Measurements from ENCODE around the gene ENPP6.
"Not testable (repeated sequence)": the region's sequence is repeated elsewhere in the genome, so short reads cannot be mapped to it uniquely, and the experiment has no call there.

The ENPP6 gene

DNA sequence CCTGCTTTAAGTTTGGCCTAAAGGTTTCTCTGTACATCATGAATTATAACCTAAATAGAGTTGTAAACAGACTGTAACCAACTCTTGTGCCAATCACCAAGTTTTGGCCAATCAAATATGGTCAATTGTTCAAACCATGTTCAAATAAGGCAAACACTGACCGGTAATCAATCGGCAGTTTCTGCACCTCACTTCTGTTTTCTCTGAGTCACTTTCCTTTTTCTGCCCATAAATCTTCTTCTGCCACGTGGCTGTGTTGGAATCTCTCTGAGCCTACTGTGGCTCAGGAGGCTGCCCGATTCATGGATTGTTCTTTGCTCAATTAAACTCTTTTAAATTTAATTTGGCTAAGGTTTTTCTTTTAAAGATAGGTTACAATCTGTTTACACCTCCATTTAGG is 16.5 kb upstream of the ENPP6 start:
- no peak for DNase-seq

GRCh38 chr4:184232975-184233374 is 15.3 kb upstream of the ENPP6 start:
- DNase-seq = no peak

DNA sequence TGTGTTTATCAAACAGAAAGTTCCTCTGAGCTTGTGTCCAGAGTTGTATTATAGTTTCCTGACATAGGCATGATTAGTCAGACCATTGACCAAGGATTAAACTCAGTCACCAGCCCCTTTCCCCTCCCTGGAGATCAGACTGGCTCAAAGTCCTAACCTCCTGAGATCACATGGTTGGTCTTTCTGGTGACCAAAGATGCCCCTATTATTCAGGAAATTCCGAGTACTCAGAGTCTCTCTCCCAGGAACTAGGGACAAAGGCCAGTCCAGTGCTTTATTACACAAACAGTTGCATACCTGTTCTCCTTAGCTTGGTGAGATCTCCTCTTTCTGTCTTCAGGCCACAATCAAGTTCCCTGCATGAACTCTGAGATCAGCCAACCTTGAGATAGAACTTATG is 14.5 kb upstream of the ENPP6 start:
- DNase-seq = no peak

DNA sequence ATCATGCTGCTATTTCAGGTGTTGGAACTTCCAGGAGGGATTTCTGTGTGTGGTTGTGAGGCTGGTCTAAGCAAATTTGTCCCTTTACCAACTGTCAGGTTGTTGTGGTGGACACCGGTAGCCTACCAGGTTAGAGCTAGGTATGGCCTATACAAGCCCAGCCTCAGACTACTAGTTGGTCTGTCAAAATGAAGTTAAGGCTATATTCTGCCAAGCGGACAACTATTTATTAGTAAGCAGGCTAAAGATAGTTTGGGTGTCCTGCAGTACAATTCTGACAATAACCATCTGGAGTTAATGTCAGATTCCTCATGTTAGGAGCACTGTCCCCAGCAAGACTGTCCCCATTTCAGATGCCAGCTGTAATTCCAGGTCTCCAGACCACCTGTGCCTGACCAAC is 13.9 kb upstream of the ENPP6 start:
- DNase-seq = no peak

DNA sequence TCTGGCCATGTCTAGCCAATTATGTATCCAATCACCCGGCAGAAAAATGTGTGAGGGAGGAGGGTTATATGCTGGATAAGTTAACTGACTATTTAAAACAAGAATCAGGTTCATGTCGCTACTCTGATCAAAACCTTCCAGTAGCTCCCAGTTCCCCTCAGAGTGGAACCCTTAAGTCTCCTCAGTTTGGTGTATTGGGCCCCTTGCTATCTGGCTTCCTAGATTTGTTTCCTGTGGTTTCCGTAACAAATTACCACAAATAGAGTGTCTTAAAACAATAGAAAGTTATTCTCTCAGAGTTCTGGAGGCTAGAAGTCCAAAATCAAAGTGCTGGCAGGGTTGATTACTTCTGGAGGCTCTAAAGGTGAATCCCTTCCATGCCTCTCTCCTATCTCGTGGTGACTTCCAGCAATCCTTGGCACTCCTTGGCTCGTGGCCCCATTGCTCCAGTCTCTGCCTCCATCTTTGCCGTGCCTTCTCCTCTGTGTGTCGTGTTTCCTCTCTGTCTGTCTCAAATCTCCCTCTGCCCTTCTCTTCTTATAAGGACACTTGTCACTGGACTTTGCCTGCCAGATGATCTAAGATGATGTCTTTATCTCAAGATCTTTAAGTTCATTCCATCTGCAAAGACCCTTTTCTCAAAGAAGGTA is 10.5 kb upstream of the ENPP6 start:
- DNase-seq = no peak

- DNase-seq = no peak
Observed at GRCh38 chr4:184216515-184216914, 1.2 kb downstream of the ENPP6 start.

DNA sequence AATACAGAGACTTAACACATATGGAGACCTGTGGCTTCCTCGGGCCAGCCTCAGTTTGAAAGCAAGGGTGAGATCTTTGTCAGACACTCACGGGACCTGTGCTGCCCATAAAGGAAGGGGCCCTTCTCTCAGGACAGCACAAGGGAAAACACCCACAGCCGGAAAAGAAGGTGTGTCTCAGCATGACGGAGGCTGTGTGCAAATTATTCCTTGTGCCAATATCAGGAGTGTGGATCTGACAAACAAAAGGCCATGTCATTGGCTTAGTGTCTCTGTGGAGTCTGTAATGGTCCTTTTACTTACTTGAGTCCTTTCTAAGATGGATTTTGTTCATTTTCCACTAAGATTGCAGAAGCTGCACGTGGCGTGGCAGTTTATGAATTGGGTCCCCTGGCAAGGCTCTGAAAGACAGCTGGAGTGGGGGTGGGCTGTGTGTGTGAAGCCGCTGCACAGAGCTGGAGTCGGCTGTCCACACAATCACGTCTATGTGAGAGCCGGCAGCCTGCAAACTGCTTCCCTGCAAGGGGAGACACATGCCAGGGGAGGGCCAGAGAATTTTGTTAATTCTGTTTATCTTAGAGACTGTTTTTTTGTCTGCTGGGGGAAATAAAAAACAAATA is 1.9 kb downstream of the ENPP6 start:
- no peak for DNase-seq

DNA sequence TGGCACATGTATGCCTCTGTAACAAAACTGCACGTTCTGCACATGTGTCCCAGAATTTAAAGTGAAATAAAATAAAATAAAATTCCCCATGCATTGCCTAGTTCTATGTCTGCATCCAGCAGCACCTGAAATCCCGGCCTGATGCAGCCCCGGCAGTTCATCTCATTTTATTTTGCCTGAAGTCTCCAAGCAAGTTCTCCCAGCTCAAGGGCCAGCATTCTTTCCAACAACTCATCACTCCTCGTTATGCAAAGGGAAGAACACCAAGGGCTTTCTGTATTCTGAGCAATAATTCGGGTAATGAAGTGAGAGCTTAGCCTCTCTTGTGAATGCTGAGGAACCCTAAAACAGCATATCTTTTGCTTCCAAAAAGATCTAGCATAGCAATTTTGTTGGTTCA is 2.7 kb downstream of the ENPP6 start:
- no peak for DNase-seq

- DNase-seq = not testable (repeated sequence)
Observed at GRCh38 chr4:184207734-184208607, 9.7 kb downstream of the ENPP6 start.

DNA sequence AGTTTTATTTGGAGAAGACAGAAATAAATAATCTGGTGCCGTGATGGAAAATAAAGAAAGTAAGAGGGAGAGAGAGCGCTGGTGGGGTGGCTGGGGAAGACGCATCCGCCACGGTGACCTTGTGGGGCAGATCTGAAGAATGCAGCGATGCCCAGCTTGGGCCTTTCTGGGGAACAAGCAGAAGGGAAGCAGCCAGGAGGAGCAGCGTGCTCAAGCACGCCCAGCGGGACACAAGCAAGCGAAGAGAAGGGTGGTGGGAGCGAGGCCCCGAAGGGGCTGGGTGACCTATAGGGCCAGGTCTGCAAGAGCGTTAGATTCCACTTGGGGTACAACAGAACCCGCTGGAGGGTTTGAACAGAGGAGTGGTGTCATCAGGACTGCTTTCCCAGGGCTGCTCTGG is 12.4 kb downstream of the ENPP6 start:
- DNase-seq = no peak

DNA sequence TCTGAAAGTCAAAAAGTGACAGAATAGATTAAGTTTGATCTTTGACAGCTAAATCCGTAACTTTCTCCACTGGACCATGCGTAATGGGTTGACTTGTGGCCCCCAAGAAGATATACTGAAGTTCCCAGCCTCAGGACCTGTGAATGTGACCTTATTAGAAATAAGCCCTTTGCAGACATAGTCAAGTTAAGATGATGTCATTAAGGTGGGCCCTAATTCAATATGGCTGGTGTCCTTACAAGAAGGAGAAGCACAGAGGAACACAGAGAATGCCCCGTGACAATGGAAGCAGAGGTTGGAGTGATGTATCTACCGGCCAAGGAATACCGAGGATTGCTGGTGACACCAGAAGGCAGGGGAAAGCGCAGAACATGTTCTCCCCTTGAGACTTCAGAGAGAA is 14.4 kb downstream of the ENPP6 start:
- DNase-seq = no peak

GRCh38 chr4:184201179-184201578 is 16.5 kb downstream of the ENPP6 start:
- no peak for DNase-seq

DNA sequence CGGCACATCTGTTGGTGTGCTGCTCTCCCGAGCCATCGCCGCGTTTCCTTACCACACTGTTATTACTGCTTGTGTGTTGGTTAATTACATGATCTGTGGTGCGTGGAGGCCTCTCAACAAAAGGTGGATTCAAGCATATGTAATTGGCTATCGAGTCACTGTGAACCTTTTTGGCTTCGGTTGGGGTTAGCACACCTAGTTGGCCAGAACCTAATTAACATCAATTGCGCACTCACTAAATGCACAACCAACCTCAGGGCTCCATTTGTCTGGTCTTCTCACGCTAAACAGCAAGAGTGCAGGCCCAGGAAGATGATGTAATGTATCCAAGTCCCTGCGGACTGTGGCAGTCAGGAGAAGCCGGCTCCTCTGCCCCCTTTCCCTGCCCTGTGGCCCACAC is 17.4 kb downstream of the ENPP6 start:
- DNase-seq = no peak

GRCh38 chr4:184199780-184200179 is 17.9 kb downstream of the ENPP6 start:
- no peak for DNase-seq

GRCh38 chr4:184198190-184198589 is 19.5 kb downstream of the ENPP6 start:
- no peak for DNase-seq

GRCh38 chr4:184197536-184198082 is 20.1 kb downstream of the ENPP6 start:
- DNase-seq = no peak

- no peak for DNase-seq
Observed at GRCh38 chr4:184196730-184197385, 20.8 kb downstream of the ENPP6 start.

GRCh38 chr4:184193556-184194525 is 23.8 kb downstream of the ENPP6 start:
- DNase-seq = no peak

- DNase-seq = no peak
Observed at GRCh38 chr4:184192933-184193332, 24.7 kb downstream of the ENPP6 start.

- no peak for DNase-seq
Observed at GRCh38 chr4:184191267-184191666, 26.4 kb downstream of the ENPP6 start.

- DNase-seq = no peak
Observed at GRCh38 chr4:184190711-184191110, 27.0 kb downstream of the ENPP6 start.

GRCh38 chr4:184189966-184190365 is 27.7 kb downstream of the ENPP6 start:
- DNase-seq = no peak
